Measurements from ENCODE around the gene KRT40. TPM values are rescaled to one million over a fixed set of nuclear protein-coding genes. Genes with fewer than 3 reads are reported as not detected.

KRT40 gene
- polyA plus RNA-seq, 3 donors, result not detected

DNA sequence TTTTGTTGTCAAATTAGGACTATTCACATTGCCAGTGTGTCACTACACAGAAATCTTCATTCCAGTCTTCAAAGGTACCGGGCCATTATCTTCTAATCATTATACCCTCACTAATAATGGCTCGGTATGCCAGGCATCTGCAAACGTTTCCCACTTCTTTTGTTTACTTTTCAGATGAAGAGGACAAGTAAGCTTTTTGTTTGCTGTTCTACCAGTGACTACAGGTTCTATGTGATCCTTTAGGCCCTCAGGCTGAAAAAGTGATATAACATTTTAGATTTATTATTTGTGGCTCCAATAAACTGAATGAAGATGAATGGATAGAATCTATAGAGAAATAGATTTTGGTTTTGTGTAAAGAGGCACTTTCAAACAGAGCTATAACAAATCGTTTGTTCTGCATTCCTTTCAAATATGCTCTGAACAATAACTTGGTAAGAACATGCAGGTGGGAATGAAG, 25.2 kb upstream of the KRT40 start:
- Histone ChIP-seq H3K36me3 (replicated peaks in 1 of 2; ENCODE audit: control insufficient read depth in 1 of 2, insufficient read depth in 2 of 2, low read length in 2 of 2) (no peaks in the 10 kb centered on the region), H3K79me2 (ENCODE audit: insufficient read depth, low read length) (no peaks in the 10 kb centered on the region), H3K4me3 (replicated peaks in 1 of 3; ENCODE audit: low read depth in 2 of 3, low read length in 3 of 3) (no peak overlapping the region), H2AFZ (ENCODE audit: insufficient read depth, low read depth, low read length, poor library complexity, severe bottlenecking) (no peak overlapping the region), H3K9ac (ENCODE audit: insufficient read depth, low read length, poor library complexity, severe bottlenecking) (no peak overlapping the region), H4K20me1 (ENCODE audit: insufficient read depth, low read length) (no peaks in the 10 kb centered on the region), H3K4me2 (replicated peaks; ENCODE audit: extremely low read depth, low read length, poor library complexity, severe bottlenecking) (no peak overlapping the region), H3K9me3 (replicated peaks in 1 of 2; ENCODE audit: control insufficient read depth in 1 of 2, insufficient read depth in 1 of 2, low read length in 2 of 2) (no peaks in the 10 kb centered on the region), H3K27ac (ENCODE audit: low read depth in 1 of 2, low read length in 2 of 2) (no peak overlapping the region), H3K27me3 (ENCODE audit: control insufficient read depth in 2 of 2, insufficient read depth in 2 of 2, low read length in 2 of 2) (no peaks in the 10 kb centered on the region), H3K4me1 (ENCODE audit: control insufficient read depth in 1 of 2, insufficient read depth in 2 of 2, low read length in 2 of 2) (no peaks in the 10 kb centered on the region)
- Mint-ChIP-seq H3K36me3 (no peaks in the 10 kb centered on the region), H3K27ac (no peak overlapping the region), H3K27me3 (ENCODE audit: low read depth in 3 of 3) (peaks cover 2 to 3% (median 3%) of the 10 kb centered on the region in 3 donors), H3K4me1 (no peaks in the 10 kb centered on the region), H3K4me3 (no peak overlapping the region), H3K9me3 (peaks cover 0 to 2% (median 0%) of the 10 kb centered on the region in 7 donors)
- intact Hi-C loops (cut with micrococcal nuclease), result no loop called here
- WGBS (ENCODE audit: insufficient coverage), result 100% methylated on average over 1 of the region's 4 CpGs
- DNase-seq, result no peak
- TF ChIP-seq, protein P1, sequence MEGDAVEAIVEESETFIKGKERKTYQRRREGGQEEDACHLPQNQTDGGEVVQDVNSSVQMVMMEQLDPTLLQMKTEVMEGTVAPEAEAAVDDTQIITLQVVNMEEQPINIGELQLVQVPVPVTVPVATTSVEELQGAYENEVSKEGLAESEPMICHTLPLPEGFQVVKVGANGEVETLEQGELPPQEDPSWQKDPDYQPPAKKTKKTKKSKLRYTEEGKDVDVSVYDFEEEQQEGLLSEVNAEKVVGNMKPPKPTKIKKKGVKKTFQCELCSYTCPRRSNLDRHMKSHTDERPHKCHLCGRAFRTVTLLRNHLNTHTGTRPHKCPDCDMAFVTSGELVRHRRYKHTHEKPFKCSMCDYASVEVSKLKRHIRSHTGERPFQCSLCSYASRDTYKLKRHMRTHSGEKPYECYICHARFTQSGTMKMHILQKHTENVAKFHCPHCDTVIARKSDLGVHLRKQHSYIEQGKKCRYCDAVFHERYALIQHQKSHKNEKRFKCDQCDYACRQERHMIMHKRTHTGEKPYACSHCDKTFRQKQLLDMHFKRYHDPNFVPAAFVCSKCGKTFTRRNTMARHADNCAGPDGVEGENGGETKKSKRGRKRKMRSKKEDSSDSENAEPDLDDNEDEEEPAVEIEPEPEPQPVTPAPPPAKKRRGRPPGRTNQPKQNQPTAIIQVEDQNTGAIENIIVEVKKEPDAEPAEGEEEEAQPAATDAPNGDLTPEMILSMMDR (IDR thresholded peaks at IDR 0.05), result no peak

DNA sequence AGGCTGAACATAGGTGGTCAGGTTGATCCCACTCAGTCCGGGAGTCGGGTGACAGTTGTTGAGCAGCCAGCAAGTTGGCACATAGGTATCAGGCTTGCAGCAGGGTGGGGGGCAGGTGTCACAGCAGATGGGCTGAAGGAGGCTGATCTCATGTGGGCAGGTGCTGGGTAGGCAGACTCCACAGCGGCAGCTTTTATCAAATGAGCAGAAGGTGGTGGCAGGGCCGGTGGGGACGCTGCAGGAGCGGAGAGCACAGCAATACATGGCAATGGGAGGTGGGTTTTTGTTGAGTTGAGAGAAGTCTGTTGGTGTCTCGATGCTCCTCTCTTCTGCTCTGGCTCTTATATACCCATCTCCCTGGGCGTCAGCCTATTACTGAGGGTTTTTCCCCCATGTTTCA, 24.7 kb upstream of the KRT40 start, which contains the start of gene KRTAP3-1:
Gene KRTAP3-1 (minus strand): TSS at position 318 of the 400 bp plus-strand sequence. CDS start 54 bp downstream, at position 264.
- no peak within 1 kb of the TSS for H3K4me3 Mint-ChIP-seq
- H3K27ac Mint-ChIP-seq, result peak within 1 kb of the TSS in 2 of 7 donors; percentile 3 to 65
- no peak within 1 kb of the TSS for H3K4me3 ChIP-seq (replicated peaks in 1 of 3; ENCODE audit: low read depth in 2 of 3, low read length in 3 of 3)
- DNase-seq, result no peak
- H2AFZ ChIP-seq (ENCODE audit: insufficient read depth, low read depth, low read length, poor library complexity, severe bottlenecking), result no peak within 1 kb of the TSS
- no peaks in the 10 kb centered on the region for H3K9me3 ChIP-seq (replicated peaks in 1 of 2; ENCODE audit: control insufficient read depth in 1 of 2, insufficient read depth in 1 of 2, low read length in 2 of 2)
- no peaks in the 10 kb centered on the region for H3K4me1 ChIP-seq (ENCODE audit: control insufficient read depth in 1 of 2, insufficient read depth in 2 of 2, low read length in 2 of 2)
- no peak within 1 kb of the TSS for H3K4me2 ChIP-seq (replicated peaks; ENCODE audit: extremely low read depth, low read length, poor library complexity, severe bottlenecking)
- no peak within 1 kb of the TSS for H3K27ac ChIP-seq (ENCODE audit: low read depth in 1 of 2, low read length in 2 of 2)
- no peaks in the 10 kb centered on the region for H3K27me3 ChIP-seq (ENCODE audit: control insufficient read depth in 2 of 2, insufficient read depth in 2 of 2, low read length in 2 of 2)
- no peak within 1 kb of the TSS for H3K9ac ChIP-seq (ENCODE audit: insufficient read depth, low read length, poor library complexity, severe bottlenecking)
- H3K79me2 ChIP-seq (ENCODE audit: insufficient read depth, low read length), result no peaks in the 10 kb centered on the region
- H3K36me3 Mint-ChIP-seq, result no peaks in the 10 kb centered on the region
- 98% methylated on average over 6 of the region's 8 CpGs for WGBS (ENCODE audit: insufficient coverage)
- H4K20me1 ChIP-seq (ENCODE audit: insufficient read depth, low read length), result no peaks in the 10 kb centered on the region
- peaks cover 3 to 5% (median 3%) of the 10 kb centered on the region in 3 donors for H3K27me3 Mint-ChIP-seq (ENCODE audit: low read depth in 3 of 3)
- TF ChIP-seq, protein P1 (IDR thresholded peaks at IDR 0.05), result no peak
- no peaks in the 10 kb centered on the region for H3K4me1 Mint-ChIP-seq
- peaks cover 0 to 2% (median 0%) of the 10 kb centered on the region in 7 donors for H3K9me3 Mint-ChIP-seq
- no peaks in the 10 kb centered on the region for H3K36me3 ChIP-seq (replicated peaks in 1 of 2; ENCODE audit: control insufficient read depth in 1 of 2, insufficient read depth in 2 of 2, low read length in 2 of 2)
- intact Hi-C loops (cut with micrococcal nuclease), result no loop called here
